Measurements from ENCODE around the gene TTC34.

DNA sequence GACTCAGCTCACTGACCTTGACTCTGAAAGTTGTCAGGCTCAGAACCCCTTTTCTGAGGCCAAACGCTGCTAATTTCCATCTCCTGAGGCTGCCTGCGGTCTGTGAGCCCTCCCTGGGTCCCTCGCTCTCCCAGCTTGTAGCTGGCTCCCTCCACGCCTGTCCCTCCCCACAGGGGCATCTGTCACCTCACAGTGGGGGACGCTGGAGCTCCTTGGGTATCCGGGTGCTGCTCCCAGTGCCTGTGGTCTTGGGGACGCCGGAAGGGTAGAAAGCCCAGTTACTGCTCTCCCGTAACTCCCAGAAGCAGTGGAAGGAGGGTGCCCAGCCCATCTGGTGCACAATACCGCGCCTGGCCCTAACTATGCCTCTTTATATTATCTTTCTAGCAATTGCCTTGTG is 155.7 kb downstream of the TTC34 start:
- TF ChIP-seq, protein P1, sequence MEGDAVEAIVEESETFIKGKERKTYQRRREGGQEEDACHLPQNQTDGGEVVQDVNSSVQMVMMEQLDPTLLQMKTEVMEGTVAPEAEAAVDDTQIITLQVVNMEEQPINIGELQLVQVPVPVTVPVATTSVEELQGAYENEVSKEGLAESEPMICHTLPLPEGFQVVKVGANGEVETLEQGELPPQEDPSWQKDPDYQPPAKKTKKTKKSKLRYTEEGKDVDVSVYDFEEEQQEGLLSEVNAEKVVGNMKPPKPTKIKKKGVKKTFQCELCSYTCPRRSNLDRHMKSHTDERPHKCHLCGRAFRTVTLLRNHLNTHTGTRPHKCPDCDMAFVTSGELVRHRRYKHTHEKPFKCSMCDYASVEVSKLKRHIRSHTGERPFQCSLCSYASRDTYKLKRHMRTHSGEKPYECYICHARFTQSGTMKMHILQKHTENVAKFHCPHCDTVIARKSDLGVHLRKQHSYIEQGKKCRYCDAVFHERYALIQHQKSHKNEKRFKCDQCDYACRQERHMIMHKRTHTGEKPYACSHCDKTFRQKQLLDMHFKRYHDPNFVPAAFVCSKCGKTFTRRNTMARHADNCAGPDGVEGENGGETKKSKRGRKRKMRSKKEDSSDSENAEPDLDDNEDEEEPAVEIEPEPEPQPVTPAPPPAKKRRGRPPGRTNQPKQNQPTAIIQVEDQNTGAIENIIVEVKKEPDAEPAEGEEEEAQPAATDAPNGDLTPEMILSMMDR (IDR thresholded peaks at IDR 0.05) = no peak
- no peak for TF ChIP-seq EZH2 (IDR thresholded peaks at IDR 0.05)

Measured in neural progenitor cell (in vitro differentiated cells).